ENCODE measurements around the gene ENG. TPM values are rescaled to one million over a fixed set of nuclear protein-coding genes. Genes with fewer than 3 reads are reported as not detected.

The ENG gene
- 100 to 1,000 TPM in 8 of 10 donors, 10 to 100 TPM in 2; 76.8 to 263 (median 137) TPM for total RNA-seq
- polyA plus RNA-seq, result 100 to 1,000 TPM; 199 to 310 TPM
- long read RNA-seq, donor 1, transcript ENG-202 (15 exons, 3,048 nt), result major isoform, 185 of 373 reads
- long read RNA-seq, donor 1, partial matches to known transcripts, result 169 of 373 reads
- long read RNA-seq, donor 1, other reads (novel, unspliced or antisense), result 18 of 373 reads
- long read RNA-seq, donor 2, transcript ENG-202 (15 exons, 3,048 nt), result major isoform, 121 of 248 reads
- long read RNA-seq, donor 2, partial matches to known transcripts, result 110 of 248 reads
- long read RNA-seq, donor 2, other reads (novel, unspliced or antisense), result 14 of 248 reads
- long read RNA-seq, donor 3, transcript ENG-201 (14 exons, 3,059 nt), result minor isoform, 12 of 779 reads
- long read RNA-seq, donor 3, transcript ENG-202 (15 exons, 3,048 nt), result major isoform, 455 of 779 reads
- long read RNA-seq, donor 3, partial matches to known transcripts, result 259 of 779 reads
- long read RNA-seq, donor 3, other reads (novel, unspliced or antisense), result 53 of 779 reads

DNA sequence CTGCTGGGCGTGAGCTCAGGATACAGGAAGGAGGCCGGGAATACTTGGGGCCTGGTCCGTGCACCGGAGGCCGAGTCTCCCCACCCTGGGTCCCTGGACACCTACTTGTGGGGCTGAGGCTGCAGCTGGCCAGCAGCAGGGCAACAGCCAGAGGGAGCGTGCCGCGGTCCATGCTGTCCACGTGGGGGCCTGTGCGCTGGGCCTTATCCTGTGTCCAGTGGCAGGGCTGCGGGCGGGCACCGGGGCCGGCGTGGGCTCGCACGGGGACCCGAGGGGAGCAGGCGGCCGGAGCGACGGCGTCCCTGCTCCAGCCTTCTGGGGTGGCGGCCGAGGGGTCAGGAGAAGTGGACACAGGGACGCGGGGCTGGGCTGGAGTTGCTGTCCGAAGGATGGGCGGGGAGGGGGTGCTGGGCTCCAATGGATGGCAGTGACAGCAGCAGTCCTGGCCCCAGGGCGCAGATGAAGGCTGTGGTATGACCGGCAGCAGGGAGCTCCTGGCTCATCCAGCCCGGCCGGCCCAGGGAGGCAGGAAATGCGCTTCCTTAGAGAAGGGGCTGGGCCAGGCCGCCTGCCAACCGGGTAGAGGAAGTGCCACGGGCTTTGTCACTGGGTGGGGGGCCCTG, at the start of gene ENG:
Gene ENG (minus strand): TSS at position 475 of the 623 bp plus-strand sequence. CDS start 303 bp downstream, at position 172.
- H3K27ac ChIP-seq, result peak within 1 kb of the TSS; percentile 91 to 99 (median 95)
- WGBS, 2 donors, result 28 to 38% methylated on average over 36 to 37 of the region's 37 CpGs
- TF ChIP-seq, protein P1, sequence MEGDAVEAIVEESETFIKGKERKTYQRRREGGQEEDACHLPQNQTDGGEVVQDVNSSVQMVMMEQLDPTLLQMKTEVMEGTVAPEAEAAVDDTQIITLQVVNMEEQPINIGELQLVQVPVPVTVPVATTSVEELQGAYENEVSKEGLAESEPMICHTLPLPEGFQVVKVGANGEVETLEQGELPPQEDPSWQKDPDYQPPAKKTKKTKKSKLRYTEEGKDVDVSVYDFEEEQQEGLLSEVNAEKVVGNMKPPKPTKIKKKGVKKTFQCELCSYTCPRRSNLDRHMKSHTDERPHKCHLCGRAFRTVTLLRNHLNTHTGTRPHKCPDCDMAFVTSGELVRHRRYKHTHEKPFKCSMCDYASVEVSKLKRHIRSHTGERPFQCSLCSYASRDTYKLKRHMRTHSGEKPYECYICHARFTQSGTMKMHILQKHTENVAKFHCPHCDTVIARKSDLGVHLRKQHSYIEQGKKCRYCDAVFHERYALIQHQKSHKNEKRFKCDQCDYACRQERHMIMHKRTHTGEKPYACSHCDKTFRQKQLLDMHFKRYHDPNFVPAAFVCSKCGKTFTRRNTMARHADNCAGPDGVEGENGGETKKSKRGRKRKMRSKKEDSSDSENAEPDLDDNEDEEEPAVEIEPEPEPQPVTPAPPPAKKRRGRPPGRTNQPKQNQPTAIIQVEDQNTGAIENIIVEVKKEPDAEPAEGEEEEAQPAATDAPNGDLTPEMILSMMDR (IDR thresholded peaks at IDR 0.05), result peak in 1 of 9 donors; percentile 5
- DNase-seq (peak; percentile 90 to 91), ATAC-seq (peak; percentile 62 to 84 (median 75))
- peaks cover 31 to 78% (median 58%) of the 10 kb centered on the region in 9 donors for H3K4me1 ChIP-seq
- peaks cover 0 to 42% (median 14%) of the 10 kb centered on the region in 9 donors for H3K36me3 ChIP-seq
- no peaks in the 10 kb centered on the region for H3K27me3 ChIP-seq
- peaks cover 0 to 10% (median 0%) of the 10 kb centered on the region in 11 donors for H3K9me3 ChIP-seq
- intact Hi-C loops (cut with DNase I), result no loop called here
- peak within 1 kb of the TSS; percentile 71 to 90 (median 78) for H3K4me3 ChIP-seq

DNA sequence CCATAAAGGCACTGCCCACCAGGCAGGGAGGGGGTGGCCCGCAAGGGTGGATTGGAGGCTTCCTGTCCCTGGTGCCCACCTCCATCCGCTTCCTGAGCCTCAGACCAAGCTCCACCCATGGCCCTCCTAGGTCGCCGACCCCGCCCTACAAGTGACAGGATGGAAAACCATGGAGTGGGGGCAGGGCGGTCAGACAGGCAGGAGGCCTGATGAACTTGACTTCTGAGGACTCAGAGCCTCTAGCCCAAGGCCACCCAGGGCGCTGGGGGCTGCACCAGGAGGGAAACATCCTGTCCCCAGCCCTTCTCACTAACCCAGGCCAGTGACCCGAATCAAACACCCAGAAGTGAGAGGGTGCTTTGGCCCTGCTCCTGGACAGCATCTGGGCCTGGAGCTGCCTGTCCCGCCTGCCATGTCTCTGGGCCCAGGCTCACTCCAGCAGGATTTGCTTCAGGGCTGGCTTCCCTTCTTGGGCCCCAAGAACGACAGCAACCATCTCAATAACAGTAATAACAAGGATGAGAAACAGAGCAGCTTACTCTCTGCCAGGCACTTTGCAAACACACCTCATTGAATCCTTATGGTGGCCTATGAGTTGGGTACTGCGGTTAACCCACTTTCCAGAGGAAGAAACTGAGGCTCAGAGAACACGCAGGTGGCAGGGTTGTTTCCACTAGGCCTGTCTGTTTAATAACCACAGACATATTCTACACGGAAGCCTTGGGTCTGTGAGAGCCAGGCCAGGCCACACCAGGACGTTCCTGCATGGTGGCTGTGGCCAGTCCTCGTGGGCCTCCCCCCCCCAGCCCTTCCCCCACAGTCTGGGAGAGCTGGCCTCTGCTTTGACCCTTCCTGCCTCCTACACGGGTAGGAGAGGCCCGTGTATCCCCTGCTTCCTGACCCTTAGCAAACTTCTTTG, 49.4 kb upstream of the ENG start:
- Histone ChIP-seq H3K27ac (peak overlapping the region; percentile 57 to 89 (median 84)), H3K4me3 (peak overlapping the region in 3 of 10 donors; percentile 15 to 46 (median 22)), H3K9me3 (no peaks in the 10 kb centered on the region), H3K27me3 (no peaks in the 10 kb centered on the region), H3K36me3 (peaks cover 0 to 14% (median 6%) of the 10 kb centered on the region in 9 donors), H3K4me1 (peaks cover 25 to 65% (median 47%) of the 10 kb centered on the region in 9 donors)
- ATAC-seq, result peak; percentile 41 to 78 (median 63)
- TF ChIP-seq, protein P1 (IDR thresholded peaks at IDR 0.05), result no peak
- 40 to 49% methylated on average over 17 of the region's 17 CpGs for WGBS, 2 donors
- peak; percentile 83 to 91 for DNase-seq
- intact Hi-C loops (cut with DNase I), result no loop called here

DNA sequence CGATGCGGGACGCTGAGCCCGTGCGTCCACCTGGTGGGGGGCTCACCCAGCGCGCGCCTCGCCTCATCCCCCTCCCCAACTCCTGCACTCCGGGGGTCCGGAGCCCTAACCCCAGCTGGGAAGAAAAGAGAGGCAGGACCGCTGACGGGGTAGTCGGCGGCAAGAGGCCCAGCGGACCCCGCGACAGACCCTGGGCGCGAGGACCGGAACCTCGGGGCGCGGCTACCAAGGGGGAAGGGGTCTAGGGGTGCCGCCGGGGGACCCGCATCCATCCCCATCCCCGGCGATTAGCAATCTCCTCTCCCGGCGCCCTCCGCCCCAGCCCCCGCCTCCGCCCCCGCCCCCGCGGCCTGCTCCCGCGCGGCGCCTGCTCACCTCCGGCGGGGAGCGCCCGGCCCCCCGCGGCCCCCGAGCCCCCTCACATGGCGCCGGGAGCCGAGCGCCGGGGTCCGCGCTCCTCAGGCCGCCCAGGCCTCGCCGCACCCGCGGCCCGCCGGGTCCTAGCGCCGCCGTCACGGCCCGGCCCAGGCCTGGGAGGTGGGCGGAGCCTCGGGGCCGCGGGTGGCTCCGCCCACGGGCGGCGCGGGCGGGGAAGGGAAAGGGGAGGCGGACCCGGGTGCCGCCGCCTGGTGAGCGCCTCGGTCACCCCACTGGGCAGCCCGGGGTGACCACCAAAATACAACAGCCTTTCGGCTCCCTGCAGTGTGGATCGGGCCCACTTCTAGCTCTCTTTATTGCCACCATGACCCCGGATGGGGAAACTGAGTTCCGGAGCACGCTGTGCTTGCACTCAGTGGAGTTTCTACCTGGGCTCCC, 44.9 kb upstream of the ENG start, which contains the start of gene ST6GALNAC6:
Gene ST6GALNAC6 (minus strand): TSS at position 476 of the 816 bp plus-strand sequence. CDS start 1,622 bp downstream, outside the sequence.
- WGBS, 2 donors, result 0 to 1% methylated on average over 49 to 83 of the region's 89 CpGs
- Histone ChIP-seq H3K4me3 (peak within 1 kb of the TSS; percentile 88 to 100 (median 98)), H3K27me3 (no peaks in the 10 kb centered on the region), H3K27ac (peak within 1 kb of the TSS; percentile 85 to 98 (median 95)), H3K9me3 (peaks cover 0 to 8% (median 0%) of the 10 kb centered on the region in 11 donors), H3K4me1 (peaks cover 24 to 59% (median 46%) of the 10 kb centered on the region in 9 donors), H3K36me3 (peaks cover 0 to 25% (median 19%) of the 10 kb centered on the region in 9 donors)
- TF ChIP-seq, protein P1 (IDR thresholded peaks at IDR 0.05), result peak in 3 of 9 donors; percentile 30 to 35 (median 35)
- DNase-seq (peak; percentile 72 to 82), ATAC-seq (peak; percentile 54 to 85 (median 76))
- intact Hi-C loops (cut with DNase I), result loop anchor here in 1 of 10 donors (2.0 kb wide), 1 partner anchor 17 kb away; the partner anchor contains the start of gene ST6GALNAC4
